ENCODE measurements around the gene CORO2B.
"Not testable (repeated sequence)": the region's sequence is repeated elsewhere in the genome, so short reads cannot be mapped to it uniquely, and the experiment has no call there.

Gene CORO2B

GRCh38 chr15:68755731-68756130, 176.9 kb downstream of the CORO2B start:
- Histone ChIP-seq H3K27ac (no peak overlapping the region), H3K27me3 (ENCODE audit: insufficient read depth, low read depth, severe bottlenecking) (no peaks in the 10 kb centered on the region), H3K4me3 (ENCODE audit: low read depth, low read length) (no peak overlapping the region), H3K9me3 (ENCODE audit: severe bottlenecking) (no peaks in the 10 kb centered on the region), H3K36me3 (no peaks in the 10 kb centered on the region)
- no peak for DNase-seq
- TF ChIP-seq, protein P1, sequence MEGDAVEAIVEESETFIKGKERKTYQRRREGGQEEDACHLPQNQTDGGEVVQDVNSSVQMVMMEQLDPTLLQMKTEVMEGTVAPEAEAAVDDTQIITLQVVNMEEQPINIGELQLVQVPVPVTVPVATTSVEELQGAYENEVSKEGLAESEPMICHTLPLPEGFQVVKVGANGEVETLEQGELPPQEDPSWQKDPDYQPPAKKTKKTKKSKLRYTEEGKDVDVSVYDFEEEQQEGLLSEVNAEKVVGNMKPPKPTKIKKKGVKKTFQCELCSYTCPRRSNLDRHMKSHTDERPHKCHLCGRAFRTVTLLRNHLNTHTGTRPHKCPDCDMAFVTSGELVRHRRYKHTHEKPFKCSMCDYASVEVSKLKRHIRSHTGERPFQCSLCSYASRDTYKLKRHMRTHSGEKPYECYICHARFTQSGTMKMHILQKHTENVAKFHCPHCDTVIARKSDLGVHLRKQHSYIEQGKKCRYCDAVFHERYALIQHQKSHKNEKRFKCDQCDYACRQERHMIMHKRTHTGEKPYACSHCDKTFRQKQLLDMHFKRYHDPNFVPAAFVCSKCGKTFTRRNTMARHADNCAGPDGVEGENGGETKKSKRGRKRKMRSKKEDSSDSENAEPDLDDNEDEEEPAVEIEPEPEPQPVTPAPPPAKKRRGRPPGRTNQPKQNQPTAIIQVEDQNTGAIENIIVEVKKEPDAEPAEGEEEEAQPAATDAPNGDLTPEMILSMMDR (IDR thresholded peaks at IDR 0.05; ENCODE audit: low read depth, low read length) = no peak

DNA sequence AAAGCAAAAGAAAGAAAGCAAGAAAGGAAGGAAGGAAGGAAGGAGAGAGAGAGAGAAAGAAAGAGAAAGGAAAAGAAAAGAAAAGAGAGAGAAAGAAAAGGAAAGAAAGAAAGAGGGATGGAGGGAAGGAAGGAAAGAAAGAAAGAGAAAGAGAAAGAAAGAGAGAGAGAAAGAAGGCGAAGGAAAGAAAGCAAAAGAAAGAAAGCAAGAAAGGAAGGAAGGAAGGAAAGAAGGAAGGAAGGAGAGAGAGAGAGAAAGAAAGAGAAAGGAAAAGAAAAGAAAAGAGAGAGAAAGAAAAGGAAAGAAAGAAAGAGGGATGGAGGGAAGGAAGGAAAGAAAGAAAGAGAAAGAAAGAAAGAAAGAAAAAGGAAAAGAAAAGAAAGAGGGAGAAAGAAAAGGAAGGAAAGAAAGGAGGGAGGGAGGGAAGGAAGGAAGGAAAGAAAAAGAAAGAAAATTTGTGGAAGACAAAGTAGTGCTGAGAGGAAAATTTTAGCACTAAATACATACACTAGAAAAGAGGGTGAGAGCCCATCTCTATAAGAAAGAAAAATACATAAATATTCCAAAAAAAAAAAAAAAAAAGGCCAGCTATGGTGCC, 181.3 kb downstream of the CORO2B start:
- H3K9me3 ChIP-seq (ENCODE audit: severe bottlenecking); DNase-seq; H3K36me3 ChIP-seq; H3K27me3 ChIP-seq (ENCODE audit: insufficient read depth, low read depth, severe bottlenecking); H3K4me3 ChIP-seq (ENCODE audit: low read depth, low read length); H3K27ac ChIP-seq: not testable (repeated sequence)

DNA sequence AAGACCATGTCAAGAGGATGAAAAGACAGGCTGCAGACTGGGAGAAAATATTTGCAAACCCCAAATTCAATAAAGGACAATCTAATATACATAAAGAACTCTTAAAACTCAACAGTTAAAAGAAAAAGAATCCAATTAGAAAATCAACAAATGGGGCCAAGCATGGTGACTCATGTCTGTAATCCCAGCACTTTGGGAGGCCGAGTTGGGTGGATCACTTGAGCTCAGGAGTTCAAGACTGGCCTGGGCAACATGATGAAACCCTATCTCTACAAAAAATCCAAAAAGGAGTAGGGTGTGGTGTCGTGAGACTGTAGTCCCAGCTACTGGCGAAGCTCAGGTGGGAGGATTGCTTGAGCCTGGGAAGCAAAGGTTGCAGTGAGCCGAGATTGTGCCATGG, 184.3 kb downstream of the CORO2B start:
- DNase-seq = no peak
- Histone ChIP-seq H3K27ac (no peak overlapping the region), H3K9me3 (ENCODE audit: severe bottlenecking) (no peaks in the 10 kb centered on the region), H3K36me3 (no peaks in the 10 kb centered on the region), H3K4me3 (ENCODE audit: low read depth, low read length) (no peak overlapping the region), H3K27me3 (ENCODE audit: insufficient read depth, low read depth, severe bottlenecking) (no peaks in the 10 kb centered on the region)
- TF ChIP-seq, protein P1 (IDR thresholded peaks at IDR 0.05; ENCODE audit: low read depth, low read length) = no peak

DNA sequence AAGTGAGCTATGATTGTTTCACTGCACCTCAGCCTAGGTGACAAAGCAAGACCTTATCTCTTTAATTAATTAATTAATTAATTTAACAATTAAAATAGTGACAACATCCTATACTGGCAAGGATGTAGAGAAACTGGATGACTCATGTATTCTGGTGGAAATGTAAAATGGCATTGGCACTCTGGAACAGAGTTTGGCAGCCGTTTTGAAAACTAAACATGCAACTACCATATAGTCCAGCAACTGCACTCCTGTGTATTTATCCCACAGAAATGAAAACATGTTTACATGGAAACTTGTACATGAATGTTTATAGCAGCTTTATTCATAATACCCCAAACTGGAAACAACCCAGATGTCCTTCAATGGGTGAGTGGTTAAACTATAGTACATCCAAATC, 185.3 kb downstream of the CORO2B start:
- no peak for DNase-seq
- no peak overlapping the region for H3K4me3 ChIP-seq (ENCODE audit: low read depth, low read length)
- H3K36me3 ChIP-seq = no peaks in the 10 kb centered on the region

DNA sequence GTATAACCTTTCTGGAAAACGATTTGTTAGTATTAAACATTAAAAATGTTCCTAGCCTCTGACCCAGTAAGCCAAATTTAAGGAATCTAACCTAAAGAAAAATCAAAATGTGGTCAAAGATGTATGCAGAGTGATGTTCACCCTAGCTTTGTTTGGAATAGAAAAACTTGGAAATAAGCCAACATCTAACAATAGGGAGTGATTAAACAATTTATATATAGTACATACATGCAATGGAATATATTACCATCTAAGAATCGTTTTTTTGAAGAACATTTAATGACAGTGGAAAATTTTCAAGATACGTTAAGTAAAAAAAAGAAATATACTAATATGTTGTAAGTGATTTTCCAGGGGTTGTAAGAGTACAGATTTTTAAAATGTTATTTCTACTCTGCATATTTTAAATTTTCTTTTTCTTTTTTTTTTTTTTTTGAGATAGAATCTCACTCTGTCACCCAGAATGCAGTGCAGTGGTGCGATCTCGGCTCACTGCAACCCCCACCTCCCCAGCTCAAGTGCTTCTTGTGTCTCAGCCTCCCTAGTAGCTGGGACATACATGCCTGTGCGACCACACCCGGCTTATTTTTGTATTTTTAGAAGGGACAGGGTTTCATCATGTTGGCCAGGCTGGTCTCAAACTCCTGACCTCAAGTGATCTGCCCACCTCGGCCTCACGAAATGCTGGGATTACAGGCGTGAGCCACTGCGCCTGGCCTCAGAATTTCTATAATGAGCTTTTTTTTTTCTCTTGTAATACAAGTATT, 187.0 kb downstream of the CORO2B start:
- Histone ChIP-seq H3K9me3 (ENCODE audit: severe bottlenecking) (no peaks in the 10 kb centered on the region), H3K27me3 (ENCODE audit: insufficient read depth, low read depth, severe bottlenecking) (no peaks in the 10 kb centered on the region), H3K4me3 (ENCODE audit: low read depth, low read length) (no peak overlapping the region), H3K27ac (no peak overlapping the region), H3K36me3 (no peaks in the 10 kb centered on the region)
- no peak for DNase-seq
- TF ChIP-seq, protein P1 (IDR thresholded peaks at IDR 0.05; ENCODE audit: low read depth, low read length) = no peak

More for the DNA sequence above, 185.3 kb downstream of the CORO2B start:
- H3K9me3 ChIP-seq (ENCODE audit: severe bottlenecking) = no peaks in the 10 kb centered on the region
- H3K27me3 ChIP-seq (ENCODE audit: insufficient read depth, low read depth, severe bottlenecking) = no peaks in the 10 kb centered on the region
- no peak overlapping the region for H3K27ac ChIP-seq
- TF ChIP-seq, protein P1 (IDR thresholded peaks at IDR 0.05; ENCODE audit: low read depth, low read length) = no peak

DNA sequence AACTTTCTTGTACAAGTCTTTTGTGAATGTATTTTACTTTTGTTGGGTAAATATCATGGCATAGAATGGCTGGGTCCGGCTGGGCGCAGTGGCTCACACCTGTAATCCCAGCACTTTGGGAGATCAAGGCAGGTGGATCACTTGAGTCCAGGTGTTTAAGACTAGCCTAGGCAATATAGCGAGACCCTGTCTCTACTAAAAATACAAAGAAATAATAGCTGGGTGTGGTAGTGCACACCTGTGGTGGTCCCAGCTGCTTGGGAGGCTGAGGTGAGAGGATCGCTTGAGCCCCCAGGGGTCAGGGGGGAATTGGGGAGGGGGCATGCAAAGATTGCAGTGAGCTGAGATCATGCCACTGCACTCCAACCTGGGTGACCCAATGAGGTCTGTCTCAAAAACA, 189.0 kb downstream of the CORO2B start:
- Histone ChIP-seq H3K9me3 (ENCODE audit: severe bottlenecking) (no peaks in the 10 kb centered on the region), H3K27ac (no peak overlapping the region), H3K27me3 (ENCODE audit: insufficient read depth, low read depth, severe bottlenecking) (no peaks in the 10 kb centered on the region), H3K36me3 (no peaks in the 10 kb centered on the region), H3K4me3 (ENCODE audit: low read depth, low read length) (no peak overlapping the region)
- TF ChIP-seq, protein P1 (IDR thresholded peaks at IDR 0.05; ENCODE audit: low read depth, low read length) = no peak
- no peak for DNase-seq

Data from WERI-Rb-1 (cell line).